ENCODE results near the gene METTL24. TPM values are rescaled to one million over a fixed set of nuclear protein-coding genes. Genes with fewer than 3 reads are reported as not detected.

METTL24 gene
- total and polyA plus RNA-seq, 2 of the 13 experiments (the other 11 are each of a cell fraction or from before 2014, with no cell fraction given): not detected

- H3K79me2 ChIP-seq (ENCODE audit: insufficient read depth, low read length): no peaks in the 10 kb centered on the region
- ChIA-PET POLR2A (no interaction called here), CTCF (ENCODE audit: low intra/inter-chr PET ratio, low total read pairs) (no interaction called here)
- H3K4me3 ChIP-seq (replicated peaks in 1 of 3; ENCODE audit: insufficient read depth in 1 of 3, low read depth in 2 of 3, low read length in 3 of 3): no peak overlapping the region
- in situ Hi-C loops (cut with HindIII; ENCODE audit: extremely low pct_ligation_motif_present, low pct_unique_long_range_greater_than_20kb): no loop called here
- intact Hi-C loops (cut with micrococcal nuclease; ENCODE audit: unreplicated experiment): loop anchor here (5.0 kb wide), 1 partner anchor 150 kb away; the partner anchor contains the start of gene WASF1
- no TSS peak for BruUV-seq (replicated peaks)
- no peaks in the 10 kb centered on the region for H3K9me3 ChIP-seq (ENCODE audit: low read length)
- H3K27me3 ChIP-seq (ENCODE audit: control insufficient read depth in 1 of 2, insufficient read depth in 2 of 2, low read length in 2 of 2): 0 out of 5 replicates have a peak, but pooled peaks cover 0 to 10% of the 10 kb centered on the region in 2 experiments
- WGBS (ENCODE audit: low lambda C conversion rate): 50% methylated on average over 3 of the region's 3 CpGs
- peaks cover 65% of the 10 kb centered on the region for H3K4me1 ChIP-seq (ENCODE audit: insufficient read depth, low read length)
- H2AFZ ChIP-seq (ENCODE audit: low read length): no peak overlapping the region
- no peaks in the 10 kb centered on the region for H3K36me3 ChIP-seq (replicated peaks in 1 of 2; ENCODE audit: control insufficient read depth in 1 of 2, insufficient read depth in 2 of 2, low read length in 2 of 2)
- no peaks in the 10 kb centered on the region for H4K20me1 ChIP-seq (ENCODE audit: insufficient read depth, low read length)
- H3K4me2 ChIP-seq (ENCODE audit: low read depth, low read length): no peak overlapping the region
- FAIRE-seq (no peak), DNase-seq (ENCODE audit: low spot score) (no peak), ATAC-seq (no peak)
- H3K9ac ChIP-seq (ENCODE audit: insufficient read depth, low read depth, low read length): no peak overlapping the region
- no peak overlapping the region for H3K27ac ChIP-seq (ENCODE audit: extremely low read length, insufficient read depth, low read length)
- no peak for TF ChIP-seq DMAP1 (CRISPR knock-in tag; IDR thresholded peaks at IDR 0.05)
- no peak for TF ChIP-seq EP300 (IDR thresholded peaks at IDR 0.05; ENCODE audit: low read depth in 2 of 2, low read length in 2 of 2)
- TF ChIP-seq EP300 (CRISPR knock-in tag; IDR thresholded peaks at IDR 0.05; ENCODE audit: borderline replicate concordance): no peak
- TF ChIP-seq ATF3 (CRISPR knock-in tag; IDR thresholded peaks at IDR 0.05): no peak
- no peak for TF ChIP-seq U2AF2 (IDR thresholded peaks at IDR 0.05; ENCODE audit: low read depth, low read length)
- no peak for TF ChIP-seq HMGA1 (CRISPR knock-in tag; conservative IDR thresholded peaks at IDR 0.05)
- no peak for TF ChIP-seq ZNF776 (CRISPR knock-in tag; IDR thresholded peaks at IDR 0.05)
- TF ChIP-seq RNF219 (CRISPR knock-in tag; IDR thresholded peaks at IDR 0.05): no peak
- TF ChIP-seq ZNF564 (CRISPR knock-in tag; IDR thresholded peaks at IDR 0.05): no peak
- TF ChIP-seq DR1 (CRISPR knock-in tag; IDR thresholded peaks at IDR 0.05): no peak
- TF ChIP-seq MAF1 (CRISPR knock-in tag; IDR thresholded peaks at IDR 0.05; ENCODE audit: borderline replicate concordance): no peak
- no peak for TF ChIP-seq ZNF7 (CRISPR knock-in tag; IDR thresholded peaks at IDR 0.05)
- TF ChIP-seq AHDC1 (CRISPR knock-in tag; IDR thresholded peaks at IDR 0.05; ENCODE audit: borderline replicate concordance): no peak
- no peak for TF ChIP-seq ZNF20 (CRISPR knock-in tag; IDR thresholded peaks at IDR 0.05)
- no peak for TF ChIP-seq ZEB1 (IDR thresholded peaks at IDR 0.05; ENCODE audit: insufficient replicate concordance, low read depth)
- no peak for TF ChIP-seq IRF2 (CRISPR knock-in tag; IDR thresholded peaks at IDR 0.05)
- TF ChIP-seq PATZ1 (CRISPR knock-in tag; IDR thresholded peaks at IDR 0.05): no peak
Measured at GRCh38 chr6:110327391-110327790, 30.8 kb downstream of the METTL24 start.

All from HepG2 (cell line).